GM10266 (cell line): Measurements from ENCODE around the gene TMEM86B.

Experiments used
- DNase-seq: peaks from one replicate; pipeline ENCODE4 v3.0.0; 2012; ENCODE audit errors: extremely low spot score
- TF ChIP-seq, protein P1 (sequence below): IDR thresholded peaks from 2 replicates; pipeline ENCODE4 v1.5.1; 2012; ENCODE audit warnings: mild to moderate bottlenecking, low read depth; ENCODE audit not compliant: control insufficient read depth, insufficient read depth; ENCODE audit errors: missing control alignments

TMEM86B gene

DNA sequence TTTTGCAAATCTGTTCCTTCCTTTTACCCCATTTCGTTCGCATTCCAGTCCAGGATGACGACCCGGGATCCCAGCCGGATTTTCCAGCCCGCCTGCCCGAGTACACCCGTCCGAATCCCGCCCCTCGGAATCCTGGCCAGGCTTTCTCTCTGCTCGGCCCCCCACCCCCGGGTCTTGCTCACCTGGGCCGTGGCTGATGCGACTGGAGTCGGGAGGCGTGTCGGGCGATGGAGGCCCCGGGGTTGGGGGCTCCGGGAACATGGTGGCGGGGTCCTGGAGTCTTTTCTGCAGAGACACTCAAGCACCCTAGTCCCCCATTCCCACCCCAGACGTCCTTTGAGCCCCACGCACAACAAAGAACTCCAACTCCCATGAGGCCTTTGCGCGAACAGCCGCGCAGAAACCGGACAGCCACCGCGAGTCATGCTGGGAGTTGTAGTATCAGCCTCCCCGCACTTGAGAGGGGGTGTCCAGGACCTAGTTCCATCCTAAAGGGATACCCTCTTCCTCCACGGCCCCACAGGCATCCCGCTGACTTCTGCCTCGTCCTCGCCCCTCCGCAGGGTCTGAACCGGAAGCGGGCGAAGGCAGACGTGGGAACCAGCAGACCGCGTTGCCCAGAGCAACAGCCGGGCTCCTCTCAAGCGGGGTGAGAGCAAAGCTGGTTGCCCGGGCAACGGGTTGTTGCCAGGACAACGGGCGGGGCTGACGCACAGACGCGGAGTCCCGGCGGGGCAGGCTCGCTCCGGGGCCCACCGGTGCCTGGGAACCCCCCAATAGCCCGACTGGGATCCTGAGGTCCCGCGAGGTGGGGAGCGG is 49.6 kb downstream of the TMEM86B start:
- DNase-seq, result peak; percentile 98
- TF ChIP-seq, protein P1, sequence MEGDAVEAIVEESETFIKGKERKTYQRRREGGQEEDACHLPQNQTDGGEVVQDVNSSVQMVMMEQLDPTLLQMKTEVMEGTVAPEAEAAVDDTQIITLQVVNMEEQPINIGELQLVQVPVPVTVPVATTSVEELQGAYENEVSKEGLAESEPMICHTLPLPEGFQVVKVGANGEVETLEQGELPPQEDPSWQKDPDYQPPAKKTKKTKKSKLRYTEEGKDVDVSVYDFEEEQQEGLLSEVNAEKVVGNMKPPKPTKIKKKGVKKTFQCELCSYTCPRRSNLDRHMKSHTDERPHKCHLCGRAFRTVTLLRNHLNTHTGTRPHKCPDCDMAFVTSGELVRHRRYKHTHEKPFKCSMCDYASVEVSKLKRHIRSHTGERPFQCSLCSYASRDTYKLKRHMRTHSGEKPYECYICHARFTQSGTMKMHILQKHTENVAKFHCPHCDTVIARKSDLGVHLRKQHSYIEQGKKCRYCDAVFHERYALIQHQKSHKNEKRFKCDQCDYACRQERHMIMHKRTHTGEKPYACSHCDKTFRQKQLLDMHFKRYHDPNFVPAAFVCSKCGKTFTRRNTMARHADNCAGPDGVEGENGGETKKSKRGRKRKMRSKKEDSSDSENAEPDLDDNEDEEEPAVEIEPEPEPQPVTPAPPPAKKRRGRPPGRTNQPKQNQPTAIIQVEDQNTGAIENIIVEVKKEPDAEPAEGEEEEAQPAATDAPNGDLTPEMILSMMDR, result no peak
